ENCODE data around the gene FBLN2.

The FBLN2 gene

GRCh38 chr3:13584427-13584891, 35.5 kb downstream of the FBLN2 start:
- no peak for DNase-seq

- no peak for DNase-seq
Measured at GRCh38 chr3:13584901-13585300, 36.0 kb downstream of the FBLN2 start.

- DNase-seq = no peak
Measured at GRCh38 chr3:13587442-13587841, 38.5 kb downstream of the FBLN2 start.

- DNase-seq = no peak
Measured at GRCh38 chr3:13588221-13588701, 39.3 kb downstream of the FBLN2 start.

GRCh38 chr3:13588993-13589392, 40.1 kb downstream of the FBLN2 start:
- DNase-seq = no peak

GRCh38 chr3:13590841-13591520, 42.1 kb downstream of the FBLN2 start:
- no peak for DNase-seq

- DNase-seq = no peak
Measured at GRCh38 chr3:13593615-13594014, 44.7 kb downstream of the FBLN2 start.

- DNase-seq = no peak
Measured at GRCh38 chr3:13594146-13594545, 45.2 kb downstream of the FBLN2 start.

- DNase-seq = no peak
Measured at GRCh38 chr3:13594991-13595421, 46.1 kb downstream of the FBLN2 start.

GRCh38 chr3:13595485-13595884, 46.6 kb downstream of the FBLN2 start:
- no peak for DNase-seq

GRCh38 chr3:13596426-13597205, 47.7 kb downstream of the FBLN2 start:
- DNase-seq = no peak

GRCh38 chr3:13597661-13598060, 48.7 kb downstream of the FBLN2 start:
- no peak for DNase-seq

GRCh38 chr3:13598201-13598600, 49.3 kb downstream of the FBLN2 start:
- DNase-seq = no peak

GRCh38 chr3:13598926-13599886, 50.3 kb downstream of the FBLN2 start:
- no peak for DNase-seq

GRCh38 chr3:13599887-13600450, 51.0 kb downstream of the FBLN2 start:
- DNase-seq = no peak

GRCh38 chr3:13600950-13601691, 52.2 kb downstream of the FBLN2 start:
- DNase-seq = no peak

- DNase-seq = no peak
Measured at GRCh38 chr3:13601692-13602080, 52.8 kb downstream of the FBLN2 start.

- no peak for DNase-seq
Measured at GRCh38 chr3:13605555-13605954, 56.6 kb downstream of the FBLN2 start.

GRCh38 chr3:13607821-13608597, 59.1 kb downstream of the FBLN2 start:
- DNase-seq = no peak

GRCh38 chr3:13608969-13609725, 60.2 kb downstream of the FBLN2 start:
- no peak for DNase-seq

Data from activated CD4-positive, alpha-beta T cell treated with anti-CD3 and anti-CD28 coated beads for 48 hours (primary cell).